AG04450 (cell line): ENCODE measurements around the gene EPB41L4A. TPM values are rescaled to one million over a fixed set of nuclear protein-coding genes. Genes with fewer than 3 reads are reported as not detected.

Experiments used
- CTCF ChIA-PET: fragments of 300-600, 350-600 bp; formaldehyde crosslinking; extraction: SDS; loops from one replicate; lab custom pipeline; 2022; ENCODE audit warnings: antibody characterized with exemption, inconsistent platforms; lab: Charles Lee
- POLR2A ChIA-PET: fragments of 350-600 bp; formaldehyde crosslinking; extraction: SDS; loops from one replicate; lab custom pipeline; 2021; ENCODE audit warnings: antibody characterized with exemption, inconsistent platforms; lab: Yijun Ruan, JAX
- DNase-seq: peaks from one replicate; pipeline ENCODE4 v3.0.0-alpha.2; 2011; ENCODE audit warnings: low read depth, low spot score
- H3K27ac ChIP-seq: one replicate; pipeline ENCODE4 v1.5.1; 2012; ENCODE audit warnings: low read depth, low read length, control low read depth
- H3K27me3 ChIP-seq: one replicate; pipeline ENCODE4 v1.6.0; 2012; ENCODE audit warnings: low read length; ENCODE audit not compliant: control insufficient read depth, insufficient read depth
- H3K4me3 ChIP-seq: 2 replicates; pipeline ENCODE4 v1.5.1; 2011; ENCODE audit warnings: mild to moderate bottlenecking, low read depth, low read length, control low read depth
- H3K9me3 ChIP-seq: 2 replicates; pipeline ENCODE4 v1.5.1; 2012; ENCODE audit warnings: low read length; ENCODE audit not compliant: control insufficient read depth, insufficient read depth
- CTCF ChIP-seq: IDR thresholded peaks from 2 replicates; pipeline ENCODE4 v1.5.1; 2011; ENCODE audit warnings: low read depth, low read length, control low read depth, inconsistent platforms
- polyA plus RNA-seq: library from polyadenylated mRNA; depleted of rRNA; stranded (reverse); fragments of >200 nt; gene quantifications from 2 replicates; pipeline ENCODE4 v1.2.3, GENCODE V29; 2011

EPB41L4A gene
- polyA plus RNA-seq, 1 experiment = not detected

GRCh38 chr5:112294126-112294525 is 125.0 kb downstream of the EPB41L4A start:
- Histone ChIP-seq H3K27ac (no peak overlapping the region), H3K9me3 (no peaks in the 10 kb centered on the region), H3K27me3 (peaks cover 7% of the 10 kb centered on the region), H3K4me3 (no peak overlapping the region)
- DNase-seq = no peak
- ChIA-PET POLR2A (no interaction called here), CTCF (no interaction called here)
- TF ChIP-seq CTCF = no peak

DNA sequence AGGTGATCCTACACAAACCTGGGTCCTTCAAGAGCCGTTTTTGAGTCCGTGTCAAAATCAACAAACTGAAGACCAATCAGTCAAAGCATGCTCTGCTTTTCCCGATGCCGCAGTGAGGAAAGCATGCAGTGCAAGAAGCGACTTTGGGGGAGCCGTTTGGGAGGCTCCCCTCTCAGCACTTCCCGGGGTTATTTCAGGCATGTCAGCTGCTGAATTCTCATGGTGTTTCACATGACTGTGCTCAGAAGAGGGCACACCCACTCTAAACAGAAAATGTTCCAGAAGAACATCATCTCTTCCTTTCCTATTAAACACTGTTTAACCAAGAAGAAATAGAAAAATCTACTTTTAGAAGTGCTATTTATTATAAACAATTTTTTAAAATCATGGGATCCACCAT is 125.5 kb downstream of the EPB41L4A start:
- Histone ChIP-seq H3K9me3 (no peaks in the 10 kb centered on the region), H3K27ac (no peak overlapping the region), H3K4me3 (no peak overlapping the region), H3K27me3 (peaks cover 7% of the 10 kb centered on the region)
- CTCF ChIA-PET = no interaction called here
- no peak for TF ChIP-seq CTCF
- POLR2A ChIA-PET = no interaction called here
- no peak for DNase-seq

- Histone ChIP-seq H3K9me3 (no peaks in the 10 kb centered on the region), H3K27me3 (peaks cover 7% of the 10 kb centered on the region), H3K4me3 (no peak overlapping the region), H3K27ac (no peak overlapping the region)
- POLR2A ChIA-PET = no interaction called here
- DNase-seq = no peak
- CTCF ChIA-PET = interaction anchor here (0.8 kb wide), 1 partner anchor 115 kb away, joined by 3 read pairs; no protein-coding TSS in a partner anchor
- TF ChIP-seq CTCF = no peak
Observed at GRCh38 chr5:112290691-112291090, 128.4 kb downstream of the EPB41L4A start.

DNA sequence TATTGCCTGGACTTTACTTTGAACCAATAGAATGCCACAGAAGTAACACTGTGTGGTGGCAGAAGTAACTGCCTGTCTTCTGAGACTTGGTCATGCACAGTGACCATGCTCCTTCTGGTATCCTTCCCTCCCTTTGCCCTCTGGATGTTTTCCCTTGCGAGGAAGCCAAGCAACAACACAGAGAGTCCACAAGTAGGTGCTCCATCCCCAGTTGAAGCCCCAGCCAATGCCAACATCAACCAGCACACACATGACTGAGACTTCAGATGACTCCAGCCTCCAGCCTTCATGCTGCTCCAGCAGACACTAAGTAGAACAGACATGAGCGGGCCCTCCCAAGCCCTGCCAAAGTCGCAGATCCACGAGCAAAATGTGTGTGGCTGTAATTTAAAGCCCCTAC is 129.6 kb downstream of the EPB41L4A start:
- no peak for DNase-seq
- peaks cover 3% of the 10 kb centered on the region for H3K27me3 ChIP-seq
- H3K4me3 ChIP-seq = no peak overlapping the region
- no peak for TF ChIP-seq CTCF
- POLR2A ChIA-PET = no interaction called here
- CTCF ChIA-PET = no interaction called here
- no peak overlapping the region for H3K27ac ChIP-seq
- H3K9me3 ChIP-seq = no peaks in the 10 kb centered on the region

GRCh38 chr5:112283943-112284929 is 134.8 kb downstream of the EPB41L4A start:
- CTCF ChIA-PET = interaction anchor here (0.9 kb wide), 1 partner anchor 109 kb away, joined by 3 read pairs; no protein-coding TSS in a partner anchor
- POLR2A ChIA-PET = no interaction called here
- no peak for TF ChIP-seq CTCF
- no peak overlapping the region for H3K4me3 ChIP-seq
- no peak overlapping the region for H3K27ac ChIP-seq
- no peaks in the 10 kb centered on the region for H3K9me3 ChIP-seq
- peaks cover 8% of the 10 kb centered on the region for H3K27me3 ChIP-seq
- no peak for DNase-seq
